Measurements from ENCODE around the gene WNK2. TPM values are rescaled to one million over a fixed set of nuclear protein-coding genes. Genes with fewer than 3 reads are reported as not detected.

WNK2 gene
- total and polyA plus RNA-seq, 2 donors (not counting 3 experiments of a cell fraction or from before 2014, with no cell fraction given) = not detected

- FAIRE-seq = no peak
- intact Hi-C loops (cut with micrococcal nuclease) (no loop called here), dilution Hi-C loops (cut with MboI; ENCODE audit: extremely low pct_ligation_motif_present, low sequenced_read_pairs) (no loop called here)
- no peak for DNase-seq (ENCODE audit: low read depth, low spot score)
- H3K27ac ChIP-seq (ENCODE audit: insufficient read depth, low read depth, low read length) = no peak overlapping the region
- no TSS peak for BruUV-seq (replicated peaks)
- POLR2A ChIA-PET = no interaction called here
- H3K4me3 ChIP-seq (replicated peaks in 1 of 3; ENCODE audit: insufficient read depth in 1 of 3, low read depth in 1 of 3, low read length in 3 of 3) = no peak overlapping the region
- CTCF ChIA-PET = no interaction called here
- no peak for TF ChIP-seq GATA2 (IDR thresholded peaks at IDR 0.05; ENCODE audit: insufficient read depth, insufficient read length, low read depth, low read length)
- TF ChIP-seq POLR2A (IDR thresholded peaks at IDR 0.05; ENCODE audit: low read depth, low read length) = no peak
- no peak for TF ChIP-seq MYC (IDR thresholded peaks at IDR 0.05; ENCODE audit: low read depth, low read length)
- H3K79me2 ChIP-seq (ENCODE audit: control insufficient read depth, insufficient read depth, low read length) = no peaks in the 10 kb centered on the region
- no peaks in the 10 kb centered on the region for H4K20me1 ChIP-seq (replicated peaks; ENCODE audit: control insufficient read depth, extremely low read depth, insufficient read depth, low read length)
- no peak overlapping the region for H3K4me2 ChIP-seq (ENCODE audit: insufficient read depth, low read length)
- H3K9me1 ChIP-seq (replicated peaks; ENCODE audit: control insufficient read depth, extremely low read depth, insufficient read depth, low read length) = no peaks in the 10 kb centered on the region
- H3K9me3 ChIP-seq (replicated peaks; ENCODE audit: control insufficient read depth, insufficient read depth, low read length) = no peaks in the 10 kb centered on the region
- H3K27me3 ChIP-seq (ENCODE audit: control insufficient read depth in 2 of 2, insufficient read depth in 2 of 2, low read length in 2 of 2) = no peaks in the 10 kb centered on the region
- no peaks in the 10 kb centered on the region for H3K36me3 ChIP-seq (ENCODE audit: control insufficient read depth in 2 of 2, extremely low read depth in 1 of 2, insufficient read depth in 2 of 2, low read length in 2 of 2)
- no peak overlapping the region for H2AFZ ChIP-seq (ENCODE audit: low read depth, low read length)
- no peaks in the 10 kb centered on the region for H3K4me1 ChIP-seq (ENCODE audit: control insufficient read depth, extremely low read depth, insufficient read depth, low read length)
- no peak overlapping the region for H3K9ac ChIP-seq (replicated peaks; ENCODE audit: extremely low read depth, insufficient read depth, low read length)
Observed at GRCh38 chr9:93264338-93265125, 80.6 kb downstream of the WNK2 start.

GRCh38 chr9:93265301-93265971 is 81.5 kb downstream of the WNK2 start:
- no peak overlapping the region for H2AFZ ChIP-seq (ENCODE audit: low read depth, low read length)
- H3K79me2 ChIP-seq (ENCODE audit: control insufficient read depth, insufficient read depth, low read length) = no peaks in the 10 kb centered on the region
- dilution Hi-C loops (cut with MboI; ENCODE audit: extremely low pct_ligation_motif_present, low sequenced_read_pairs) (no loop called here), intact Hi-C loops (cut with micrococcal nuclease) (no loop called here)
- TF ChIP-seq, protein P1, sequence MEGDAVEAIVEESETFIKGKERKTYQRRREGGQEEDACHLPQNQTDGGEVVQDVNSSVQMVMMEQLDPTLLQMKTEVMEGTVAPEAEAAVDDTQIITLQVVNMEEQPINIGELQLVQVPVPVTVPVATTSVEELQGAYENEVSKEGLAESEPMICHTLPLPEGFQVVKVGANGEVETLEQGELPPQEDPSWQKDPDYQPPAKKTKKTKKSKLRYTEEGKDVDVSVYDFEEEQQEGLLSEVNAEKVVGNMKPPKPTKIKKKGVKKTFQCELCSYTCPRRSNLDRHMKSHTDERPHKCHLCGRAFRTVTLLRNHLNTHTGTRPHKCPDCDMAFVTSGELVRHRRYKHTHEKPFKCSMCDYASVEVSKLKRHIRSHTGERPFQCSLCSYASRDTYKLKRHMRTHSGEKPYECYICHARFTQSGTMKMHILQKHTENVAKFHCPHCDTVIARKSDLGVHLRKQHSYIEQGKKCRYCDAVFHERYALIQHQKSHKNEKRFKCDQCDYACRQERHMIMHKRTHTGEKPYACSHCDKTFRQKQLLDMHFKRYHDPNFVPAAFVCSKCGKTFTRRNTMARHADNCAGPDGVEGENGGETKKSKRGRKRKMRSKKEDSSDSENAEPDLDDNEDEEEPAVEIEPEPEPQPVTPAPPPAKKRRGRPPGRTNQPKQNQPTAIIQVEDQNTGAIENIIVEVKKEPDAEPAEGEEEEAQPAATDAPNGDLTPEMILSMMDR (IDR thresholded peaks at IDR 0.05; ENCODE audit: extremely low read depth in 1 of 2, insufficient read depth in 1 of 2, low read depth in 1 of 2, low read length in 2 of 2) = no peak
- TF ChIP-seq POLR2A (IDR thresholded peaks at IDR 0.05; ENCODE audit: low read depth, low read length) (no peak), EZH2 (IDR thresholded peaks at IDR 0.05; ENCODE audit: borderline replicate concordance, low read depth, low read length, severe bottlenecking) (no peak), JUN (IDR thresholded peaks at IDR 0.05; ENCODE audit: borderline replicate concordance, insufficient read depth, insufficient read length, low read depth) (no peak), POLR2AphosphoS5 (IDR thresholded peaks at IDR 0.05; ENCODE audit: insufficient read depth, low read depth, low read length) (no peak), GATA2 (IDR thresholded peaks at IDR 0.05; ENCODE audit: insufficient read depth, insufficient read length, low read depth, low read length) (no peak), FOS (IDR thresholded peaks at IDR 0.05; ENCODE audit: borderline replicate concordance, insufficient read depth, low read length) (no peak), MYC (IDR thresholded peaks at IDR 0.05; ENCODE audit: low read depth, low read length) (no peak), MAX (IDR thresholded peaks at IDR 0.05; ENCODE audit: insufficient read depth, insufficient read length) (no peak)
- H3K36me3 ChIP-seq (ENCODE audit: control insufficient read depth in 2 of 2, extremely low read depth in 1 of 2, insufficient read depth in 2 of 2, low read length in 2 of 2) = no peaks in the 10 kb centered on the region
- H3K27ac ChIP-seq (ENCODE audit: insufficient read depth, low read depth, low read length) = no peak overlapping the region
- no peaks in the 10 kb centered on the region for H3K9me1 ChIP-seq (replicated peaks; ENCODE audit: control insufficient read depth, extremely low read depth, insufficient read depth, low read length)
- ChIA-PET CTCF (no interaction called here), POLR2A (no interaction called here)
- no peak overlapping the region for H3K9ac ChIP-seq (replicated peaks; ENCODE audit: extremely low read depth, insufficient read depth, low read length)
- no TSS peak for BruUV-seq (replicated peaks)
- DNase-seq (ENCODE audit: low read depth, low spot score) (no peak), FAIRE-seq (no peak)
- no peaks in the 10 kb centered on the region for H3K4me1 ChIP-seq (ENCODE audit: control insufficient read depth, extremely low read depth, insufficient read depth, low read length)
- H3K9me3 ChIP-seq (replicated peaks; ENCODE audit: control insufficient read depth, insufficient read depth, low read length) = no peaks in the 10 kb centered on the region
- no peak overlapping the region for H3K4me2 ChIP-seq (ENCODE audit: insufficient read depth, low read length)
- H4K20me1 ChIP-seq (replicated peaks; ENCODE audit: control insufficient read depth, extremely low read depth, insufficient read depth, low read length) = no peaks in the 10 kb centered on the region
- H3K4me3 ChIP-seq (replicated peaks in 1 of 3; ENCODE audit: insufficient read depth in 1 of 3, low read depth in 1 of 3, low read length in 3 of 3) = no peak overlapping the region
- H3K27me3 ChIP-seq (ENCODE audit: control insufficient read depth in 2 of 2, insufficient read depth in 2 of 2, low read length in 2 of 2) = no peaks in the 10 kb centered on the region

All from endothelial cell of umbilical vein (primary cell).